A673 (cell line): ENCODE results near the gene KMT2D.

ENCODE experiments used
- EZH2 ChIP-seq: fragments of 200-600 bp; sonication (generic); IDR thresholded peaks from 2 replicates; pipeline ENCODE4 v1.6.1; 2017; ENCODE audit warnings: borderline replicate concordance, low read depth, mild to moderate bottlenecking, mixed read lengths, antibody characterized with exemption, low read length; ENCODE audit not compliant: poor library complexity, severe bottlenecking
- TF ChIP-seq, protein P1 (sequence below): fragments of 300-800, 200-600 bp; sonication (generic); conservative IDR thresholded peaks from 2 replicates; pipeline ENCODE4 v1.5.1; 2017; ENCODE audit warnings: low read depth, mild to moderate bottlenecking, antibody characterized with exemption, low read length, moderate library complexity, mixed read lengths

DNA sequence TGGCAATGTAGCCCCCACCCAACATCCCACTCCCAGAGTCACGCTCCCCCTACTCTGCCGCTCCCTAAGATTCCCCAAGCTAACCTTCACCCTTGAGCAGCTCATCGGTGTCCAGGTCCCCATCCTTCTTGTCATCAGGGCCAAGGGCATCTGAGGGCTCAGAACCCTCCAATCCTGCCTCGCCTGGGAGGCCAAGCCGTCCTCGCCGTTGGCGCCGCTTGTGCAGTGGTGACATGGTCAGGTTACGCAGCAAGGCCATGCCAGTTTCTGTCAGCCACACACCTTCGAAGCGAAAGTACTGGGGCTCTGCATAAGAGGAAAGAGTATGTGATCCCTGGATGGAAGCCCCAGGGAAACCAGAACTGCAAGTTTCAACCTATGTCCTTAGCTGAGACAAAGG lies 15.9 kb downstream of the KMT2D start:
- TF ChIP-seq EZH2, result no peak
- TF ChIP-seq, protein P1, sequence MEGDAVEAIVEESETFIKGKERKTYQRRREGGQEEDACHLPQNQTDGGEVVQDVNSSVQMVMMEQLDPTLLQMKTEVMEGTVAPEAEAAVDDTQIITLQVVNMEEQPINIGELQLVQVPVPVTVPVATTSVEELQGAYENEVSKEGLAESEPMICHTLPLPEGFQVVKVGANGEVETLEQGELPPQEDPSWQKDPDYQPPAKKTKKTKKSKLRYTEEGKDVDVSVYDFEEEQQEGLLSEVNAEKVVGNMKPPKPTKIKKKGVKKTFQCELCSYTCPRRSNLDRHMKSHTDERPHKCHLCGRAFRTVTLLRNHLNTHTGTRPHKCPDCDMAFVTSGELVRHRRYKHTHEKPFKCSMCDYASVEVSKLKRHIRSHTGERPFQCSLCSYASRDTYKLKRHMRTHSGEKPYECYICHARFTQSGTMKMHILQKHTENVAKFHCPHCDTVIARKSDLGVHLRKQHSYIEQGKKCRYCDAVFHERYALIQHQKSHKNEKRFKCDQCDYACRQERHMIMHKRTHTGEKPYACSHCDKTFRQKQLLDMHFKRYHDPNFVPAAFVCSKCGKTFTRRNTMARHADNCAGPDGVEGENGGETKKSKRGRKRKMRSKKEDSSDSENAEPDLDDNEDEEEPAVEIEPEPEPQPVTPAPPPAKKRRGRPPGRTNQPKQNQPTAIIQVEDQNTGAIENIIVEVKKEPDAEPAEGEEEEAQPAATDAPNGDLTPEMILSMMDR, result no peak
